NCI-H1930 (cell line): ENCODE measurements around the gene FOXE3.
"Not testable (repeated sequence)": the region's sequence is repeated elsewhere in the genome, so short reads cannot be mapped to it uniquely, and the experiment has no call there.

Source experiments
- DNase-seq, 2 experiments: peaks; one replicate each; lab custom pipeline; 2025; lab: John Stamatoyannopoulos, UW

Gene FOXE3

DNA sequence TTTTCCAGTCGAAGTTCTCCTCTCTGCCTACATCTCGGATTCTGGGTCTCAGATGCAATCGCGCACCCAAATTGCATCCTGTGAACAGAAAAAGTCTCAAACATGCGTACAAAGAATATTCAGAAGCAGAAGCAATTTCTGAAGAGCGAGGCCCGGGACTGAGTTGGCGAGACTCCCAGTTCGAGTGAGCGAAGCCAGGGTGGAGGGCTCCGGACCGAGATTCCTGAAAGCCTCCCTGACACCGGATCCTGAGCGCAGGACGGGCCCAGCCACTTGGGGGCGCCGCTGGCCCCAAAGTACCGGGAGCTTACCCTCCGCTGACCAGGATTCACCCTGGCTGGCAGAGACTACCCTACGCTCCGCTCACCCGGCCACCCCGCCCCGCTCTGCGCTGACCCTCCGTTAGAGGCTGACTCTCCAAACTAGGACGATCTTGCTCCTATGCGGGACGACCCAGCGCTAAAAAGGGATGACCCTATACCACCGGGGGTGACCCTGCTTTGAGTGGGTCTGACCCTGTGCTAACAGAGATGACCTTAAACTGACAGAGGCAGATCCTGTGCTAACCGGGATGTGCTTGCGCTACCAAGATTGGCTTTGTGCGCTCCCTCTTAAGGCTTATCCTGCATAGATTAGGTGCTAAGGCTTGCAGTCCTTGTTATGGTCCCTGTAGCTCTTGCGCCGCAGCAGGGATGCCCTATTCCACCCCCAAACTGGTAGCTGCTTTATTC, 33.9 kb downstream of the FOXE3 start:
- peak in 1 of 2 experiments; percentile 11 for DNase-seq

DNA sequence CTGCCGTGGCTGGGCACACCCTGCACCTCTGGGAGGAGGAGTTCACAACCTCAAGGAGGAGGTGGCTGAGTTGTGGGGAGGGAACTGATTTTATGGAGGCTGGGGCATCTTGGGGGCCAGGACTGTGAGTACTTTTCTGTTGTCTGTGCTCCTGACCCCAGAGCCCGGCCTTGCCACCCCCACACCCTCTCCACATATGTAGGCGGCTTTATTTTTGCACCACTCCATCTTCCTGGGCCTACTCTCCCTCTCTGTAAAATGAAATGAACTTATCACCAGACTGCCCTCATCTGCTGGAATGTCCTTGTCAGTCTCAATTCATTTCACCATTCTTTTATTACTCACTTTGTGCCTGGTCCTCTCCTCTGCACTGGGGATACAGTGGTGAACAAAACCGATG, 34.5 kb downstream of the FOXE3 start:
- DNase-seq = no peak

DNA sequence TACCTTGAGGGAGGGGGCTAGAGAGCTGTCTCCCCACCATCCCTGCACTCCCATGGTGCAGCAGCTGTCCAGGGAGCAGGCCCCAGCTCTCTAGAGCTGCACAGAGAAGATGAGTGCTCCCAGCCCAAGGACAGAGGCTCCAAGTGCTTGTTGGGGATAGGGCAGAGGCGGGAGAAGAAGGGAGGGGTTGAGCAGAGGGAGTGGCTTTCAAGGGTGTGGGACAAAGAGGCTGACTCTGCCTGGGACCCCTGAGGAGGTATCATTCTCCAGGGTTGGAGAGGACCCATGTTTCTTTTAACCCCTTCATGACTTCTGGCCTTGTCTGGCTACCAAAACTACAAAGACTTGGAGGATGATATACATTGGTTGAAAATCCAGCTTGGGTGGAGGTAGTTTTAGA, 36.3 kb downstream of the FOXE3 start:
- DNase-seq = no peak

DNA sequence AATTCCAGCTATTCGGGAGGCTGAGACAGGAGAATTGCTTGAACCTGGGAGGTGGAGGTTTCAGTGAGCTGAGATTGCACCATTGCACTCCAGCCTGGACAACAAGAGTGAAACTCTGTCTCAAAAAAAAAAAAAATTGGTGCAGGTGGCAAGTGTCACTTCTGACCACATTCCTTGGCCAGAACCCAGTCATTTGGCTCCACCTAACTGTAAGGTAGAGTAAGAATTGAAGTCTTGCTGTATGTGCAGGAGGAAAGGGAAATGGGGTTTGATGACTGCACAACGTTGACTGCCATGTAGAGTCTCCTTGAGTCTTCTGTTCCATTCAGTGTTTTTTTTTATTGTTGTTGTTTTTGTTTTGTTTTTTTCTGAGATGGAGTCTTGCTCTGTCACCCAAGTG, 37.8 kb downstream of the FOXE3 start:
- DNase-seq = not testable (repeated sequence)

DNA sequence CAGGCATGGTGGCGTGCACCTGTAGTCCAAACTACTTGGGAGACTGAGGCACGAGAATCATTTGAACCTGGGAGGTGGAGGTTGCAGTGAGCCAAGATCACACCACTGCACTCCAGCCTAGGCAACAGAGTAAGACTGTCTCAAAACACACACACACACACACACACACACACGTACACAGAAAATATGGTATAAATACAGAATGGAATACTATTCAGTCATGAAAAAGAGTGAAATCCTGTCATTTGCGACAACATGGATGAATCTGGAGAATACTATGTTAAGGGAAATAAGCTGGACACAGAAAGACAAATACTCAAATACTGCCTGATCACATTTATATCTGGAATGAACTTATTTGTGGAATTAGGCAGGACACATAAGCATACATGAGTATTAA, 40.2 kb downstream of the FOXE3 start:
- no peak for DNase-seq

DNA sequence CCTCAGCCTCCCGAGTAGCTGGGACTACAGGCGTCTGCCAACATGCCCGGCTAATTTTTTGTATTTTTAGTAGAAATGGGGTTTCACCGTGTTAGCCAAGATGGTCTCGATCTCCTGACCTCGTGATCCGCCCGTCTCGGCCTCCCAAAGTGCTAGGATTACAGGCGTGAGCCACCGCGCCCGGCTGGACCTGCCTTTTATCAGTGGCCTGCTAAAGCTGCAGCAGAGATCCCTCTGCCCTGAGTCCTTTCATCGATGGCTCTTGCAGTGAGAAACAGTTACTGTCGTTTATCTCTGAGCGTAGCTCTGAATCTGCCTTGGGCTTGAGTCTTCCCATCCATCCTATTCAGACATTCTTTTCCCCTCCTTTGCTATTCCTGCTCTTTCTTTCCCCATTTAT, 41.5 kb downstream of the FOXE3 start:
- DNase-seq = not testable (repeated sequence)

DNA sequence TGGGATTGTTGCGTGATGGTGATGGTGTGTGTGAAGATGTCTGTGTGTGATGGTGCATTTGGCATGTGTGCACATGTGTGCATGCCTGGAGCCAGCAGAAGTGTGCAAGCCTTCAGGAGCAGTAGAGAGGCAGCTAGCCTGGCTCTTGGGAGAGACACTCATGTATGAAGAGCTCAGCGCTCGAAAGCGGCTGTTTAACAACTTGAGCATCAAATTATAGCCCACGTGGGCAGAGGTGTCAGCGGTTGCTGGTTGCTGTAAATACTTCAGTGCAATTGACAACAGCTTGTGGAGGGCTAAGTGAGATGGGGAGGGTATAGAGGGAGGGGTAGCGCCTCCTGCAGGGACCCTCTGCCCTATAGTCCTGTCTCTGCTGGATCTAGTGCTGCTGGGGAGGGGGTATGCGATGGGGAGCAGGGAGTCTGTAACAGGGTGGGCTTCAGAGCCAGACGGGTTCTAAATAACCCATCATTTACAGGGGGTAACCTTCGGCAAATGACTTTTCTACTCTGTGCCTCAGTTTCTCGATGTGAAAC, 43.2 kb downstream of the FOXE3 start:
- no peak for DNase-seq

DNA sequence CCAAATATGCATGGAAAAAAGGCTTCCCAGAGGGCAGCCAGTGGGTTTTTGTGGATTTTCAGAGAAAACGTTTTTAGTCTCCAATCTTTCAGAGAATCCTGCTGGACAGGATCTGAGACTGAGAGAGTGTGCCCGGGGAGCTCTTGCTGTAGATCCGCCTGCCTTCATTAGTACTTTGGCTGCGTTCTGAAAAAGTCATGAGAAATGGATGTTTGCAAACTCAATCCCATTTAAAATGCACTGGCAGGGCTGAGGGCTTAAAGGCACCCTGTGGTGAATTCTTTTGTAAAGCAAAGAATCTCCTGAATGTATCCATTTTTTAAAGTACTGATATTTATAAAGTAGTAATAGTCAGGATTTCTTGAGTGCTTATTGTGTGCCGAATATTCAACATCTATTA, 44.0 kb downstream of the FOXE3 start:
- DNase-seq = no peak

DNA sequence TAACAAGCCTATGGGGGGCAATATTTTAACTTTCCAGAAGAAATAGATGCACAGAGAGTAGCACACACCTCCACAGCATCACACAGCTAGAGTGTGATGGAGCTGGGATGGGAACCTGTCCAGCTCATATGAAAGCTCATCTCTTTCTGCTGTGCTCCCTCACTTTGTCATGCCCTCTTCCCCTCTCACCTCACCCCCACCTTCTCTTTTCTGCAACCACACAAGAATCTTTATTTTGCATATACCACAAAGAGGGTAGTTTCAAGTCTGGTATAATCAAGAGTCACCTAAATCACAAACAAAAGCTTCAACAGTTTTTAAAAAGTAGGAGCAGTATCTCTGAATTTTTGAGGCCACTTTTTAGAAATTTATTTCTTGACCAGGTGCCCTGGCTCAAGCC, 44.4 kb downstream of the FOXE3 start:
- no peak for DNase-seq

DNA sequence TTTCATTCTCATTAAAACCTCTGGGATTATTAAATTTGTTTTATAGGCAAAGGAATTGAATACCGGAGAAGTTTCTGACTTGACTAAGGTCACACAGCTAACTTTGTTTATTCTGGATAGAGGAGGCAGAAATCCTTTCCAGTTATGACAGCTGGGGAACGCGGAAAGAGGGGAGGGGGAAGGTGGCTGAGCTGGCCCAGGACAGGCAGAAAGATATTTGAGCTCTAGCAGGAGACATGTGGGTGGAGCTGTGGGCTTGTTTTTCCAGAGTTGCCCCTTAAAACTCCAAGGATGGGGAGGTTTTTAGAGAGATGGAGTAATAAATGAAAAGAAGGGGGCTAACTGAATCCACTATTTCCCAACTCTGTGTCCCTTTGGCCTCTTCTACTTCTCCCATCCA, 49.5 kb downstream of the FOXE3 start:
- DNase-seq = no peak
